ENCODE data around the gene TRIM5.

DNA sequence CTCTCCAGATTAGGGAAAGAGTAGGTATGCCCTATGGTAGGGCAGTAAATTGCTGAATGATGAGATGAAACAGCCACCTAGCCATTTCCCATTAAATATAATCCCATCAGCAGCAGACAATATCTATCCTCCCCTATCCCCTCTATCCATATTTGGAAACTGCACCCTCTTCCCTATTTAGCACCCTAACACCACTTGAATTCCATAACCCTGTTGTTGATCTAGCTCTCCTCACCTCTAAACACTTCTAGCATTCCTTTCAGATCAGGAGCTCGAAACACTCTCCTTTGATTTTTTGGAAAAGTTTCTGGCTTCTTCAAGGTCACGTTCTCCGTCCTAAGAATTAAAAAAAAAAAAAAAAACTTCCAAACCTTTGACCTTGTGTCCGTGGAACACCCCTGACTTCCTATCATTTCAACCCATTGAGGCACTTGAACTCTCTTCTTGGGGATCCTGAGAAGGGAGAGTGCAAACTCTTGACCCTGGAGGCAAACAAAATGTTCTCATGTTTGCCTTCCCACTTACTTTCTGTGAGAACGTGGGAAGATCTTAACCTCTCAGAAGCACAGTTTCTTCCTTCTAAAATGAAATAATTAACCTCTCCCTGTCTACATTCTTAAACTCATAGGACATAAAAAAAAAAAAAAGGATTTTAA, 19.0 kb downstream of the TRIM5 start:
- TF ChIP-seq, protein P1, sequence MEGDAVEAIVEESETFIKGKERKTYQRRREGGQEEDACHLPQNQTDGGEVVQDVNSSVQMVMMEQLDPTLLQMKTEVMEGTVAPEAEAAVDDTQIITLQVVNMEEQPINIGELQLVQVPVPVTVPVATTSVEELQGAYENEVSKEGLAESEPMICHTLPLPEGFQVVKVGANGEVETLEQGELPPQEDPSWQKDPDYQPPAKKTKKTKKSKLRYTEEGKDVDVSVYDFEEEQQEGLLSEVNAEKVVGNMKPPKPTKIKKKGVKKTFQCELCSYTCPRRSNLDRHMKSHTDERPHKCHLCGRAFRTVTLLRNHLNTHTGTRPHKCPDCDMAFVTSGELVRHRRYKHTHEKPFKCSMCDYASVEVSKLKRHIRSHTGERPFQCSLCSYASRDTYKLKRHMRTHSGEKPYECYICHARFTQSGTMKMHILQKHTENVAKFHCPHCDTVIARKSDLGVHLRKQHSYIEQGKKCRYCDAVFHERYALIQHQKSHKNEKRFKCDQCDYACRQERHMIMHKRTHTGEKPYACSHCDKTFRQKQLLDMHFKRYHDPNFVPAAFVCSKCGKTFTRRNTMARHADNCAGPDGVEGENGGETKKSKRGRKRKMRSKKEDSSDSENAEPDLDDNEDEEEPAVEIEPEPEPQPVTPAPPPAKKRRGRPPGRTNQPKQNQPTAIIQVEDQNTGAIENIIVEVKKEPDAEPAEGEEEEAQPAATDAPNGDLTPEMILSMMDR (IDR thresholded peaks at IDR 0.05; ENCODE audit: low read depth, low read length), result no peak
- TF ChIP-seq EZH2phosphoT487 (IDR thresholded peaks at IDR 0.05; ENCODE audit: low read depth), result no peak
